CD4-positive, alpha-beta T cell treated with Interleukin-2 at 100 ng/mL for 4 hours (primary cell): Measurements from ENCODE around the gene KLHL24.
"Not testable (repeated sequence)": the region's sequence is repeated elsewhere in the genome, so short reads cannot be mapped to it uniquely, and the experiment has no call there.

ENCODE experiments used
- DNase-seq: peaks from one replicate; pipeline ENCODE4 v3.0.0-alpha.2; 2020; ENCODE audit warnings: low spot score

Gene KLHL24

GRCh38 chr3:183635431-183636220 lies at the start of gene KLHL24:
Gene KLHL24 (plus strand): TSS chr3:183635623. CDS start chr3:183650357, 14,734 bp downstream.
- peak; percentile 91 for DNase-seq

- peak; percentile 38 for DNase-seq
Measured at GRCh38 chr3:183586477-183586876, 48.9 kb upstream of the KLHL24 start.

- peak; percentile 11 for DNase-seq
Measured at GRCh38 chr3:183587336-183587735, 48.1 kb upstream of the KLHL24 start.

GRCh38 chr3:183590442-183590841 lies 45.0 kb upstream of the KLHL24 start:
- no peak for DNase-seq

- DNase-seq = peak; percentile 59
Measured at GRCh38 chr3:183591881-183592521, 43.4 kb upstream of the KLHL24 start.

GRCh38 chr3:183592821-183593220 lies 42.6 kb upstream of the KLHL24 start:
- no peak for DNase-seq

GRCh38 chr3:183594636-183595035 lies 40.8 kb upstream of the KLHL24 start:
- no peak for DNase-seq

- DNase-seq = no peak
Measured at GRCh38 chr3:183597959-183598358, 37.5 kb upstream of the KLHL24 start.

GRCh38 chr3:183611326-183611725 lies 24.1 kb upstream of the KLHL24 start:
- DNase-seq = not testable (repeated sequence)

- no peak for DNase-seq
Measured at GRCh38 chr3:183613366-183614285, 21.8 kb upstream of the KLHL24 start.

- no peak for DNase-seq
Measured at GRCh38 chr3:183618542-183618941, 16.9 kb upstream of the KLHL24 start.

GRCh38 chr3:183619010-183619409 lies 16.4 kb upstream of the KLHL24 start:
- DNase-seq = no peak

GRCh38 chr3:183619624-183620251 lies 15.7 kb upstream of the KLHL24 start:
- no peak for DNase-seq

- DNase-seq = no peak
Measured at GRCh38 chr3:183620252-183620628, 15.2 kb upstream of the KLHL24 start.

GRCh38 chr3:183622473-183622872 lies 12.9 kb upstream of the KLHL24 start:
- DNase-seq = not testable (repeated sequence)

- DNase-seq = no peak
Measured at GRCh38 chr3:183626877-183627594, 8.4 kb upstream of the KLHL24 start.

- no peak for DNase-seq
Measured at GRCh38 chr3:183629546-183630301, 5.7 kb upstream of the KLHL24 start.

GRCh38 chr3:183631715-183632114 lies 3.7 kb upstream of the KLHL24 start:
- no peak for DNase-seq

- not testable (repeated sequence) for DNase-seq
Measured at GRCh38 chr3:183632725-183633124, 2.7 kb upstream of the KLHL24 start.

- no peak for DNase-seq
Measured at GRCh38 chr3:183634707-183635106, 716 bp upstream of the KLHL24 start.

- no peak for DNase-seq
Measured at GRCh38 chr3:183635107-183635430, 354 bp upstream of the KLHL24 start.
